Measurements from ENCODE around the gene ZNF197.

The ZNF197 gene

GRCh38 chr3:44601749-44602148 lies 23.1 kb upstream of the ZNF197 start:
- no peak for TF ChIP-seq CTCF (conservative IDR thresholded peaks at IDR 0.05; ENCODE audit: low read length)
- DNase-seq (ENCODE audit: low read depth) = no peak

GRCh38 chr3:44612678-44613077 lies 12.2 kb upstream of the ZNF197 start:
- TF ChIP-seq CTCF (conservative IDR thresholded peaks at IDR 0.05; ENCODE audit: low read length) = no peak
- H3K4me3 ChIP-seq (ENCODE audit: low read length) = no peak overlapping the region
- DNase-seq (ENCODE audit: low read depth) = no peak

More at GRCh38 chr3:44601749-44602148, 23.1 kb upstream of the ZNF197 start:
- no peak overlapping the region for H3K4me3 ChIP-seq (ENCODE audit: low read length)

- no peak overlapping the region for H3K4me3 ChIP-seq (ENCODE audit: low read length)
- no peak for DNase-seq (ENCODE audit: low read depth)
- TF ChIP-seq CTCF (conservative IDR thresholded peaks at IDR 0.05; ENCODE audit: low read length) = no peak
These were observed 3.9 kb downstream of the ZNF197 start for GRCh38 chr3:44628716-44629115.

GRCh38 chr3:44632193-44632592 lies 7.4 kb downstream of the ZNF197 start:
- no peak for TF ChIP-seq CTCF (conservative IDR thresholded peaks at IDR 0.05; ENCODE audit: low read length)
- H3K4me3 ChIP-seq (ENCODE audit: low read length) = no peak overlapping the region
- DNase-seq (ENCODE audit: low read depth) = no peak

- no peak for DNase-seq (ENCODE audit: low read depth)
- H3K4me3 ChIP-seq (ENCODE audit: low read length) = no peak overlapping the region
- TF ChIP-seq CTCF (conservative IDR thresholded peaks at IDR 0.05; ENCODE audit: low read length) = no peak
These were observed 17.5 kb downstream of the ZNF197 start for GRCh38 chr3:44642337-44642736.

- no peak for DNase-seq (ENCODE audit: low read depth)
- no peak for TF ChIP-seq CTCF (conservative IDR thresholded peaks at IDR 0.05; ENCODE audit: low read length)
- H3K4me3 ChIP-seq (ENCODE audit: low read length) = no peak overlapping the region
These were observed 18.2 kb downstream of the ZNF197 start for GRCh38 chr3:44643024-44643423.

GRCh38 chr3:44647771-44648170 lies 22.9 kb downstream of the ZNF197 start:
- no peak overlapping the region for H3K4me3 ChIP-seq (ENCODE audit: low read length)
- no peak for DNase-seq (ENCODE audit: low read depth)
- no peak for TF ChIP-seq CTCF (conservative IDR thresholded peaks at IDR 0.05; ENCODE audit: low read length)
